ENCODE results near the gene THUMPD3. TPM values are rescaled to one million over a fixed set of nuclear protein-coding genes. Genes with fewer than 3 reads are reported as not detected.

THUMPD3 gene
- total RNA-seq, 4 donors from 2014 or later = 17.2 to 30.0 (median 20.2) TPM

DNA sequence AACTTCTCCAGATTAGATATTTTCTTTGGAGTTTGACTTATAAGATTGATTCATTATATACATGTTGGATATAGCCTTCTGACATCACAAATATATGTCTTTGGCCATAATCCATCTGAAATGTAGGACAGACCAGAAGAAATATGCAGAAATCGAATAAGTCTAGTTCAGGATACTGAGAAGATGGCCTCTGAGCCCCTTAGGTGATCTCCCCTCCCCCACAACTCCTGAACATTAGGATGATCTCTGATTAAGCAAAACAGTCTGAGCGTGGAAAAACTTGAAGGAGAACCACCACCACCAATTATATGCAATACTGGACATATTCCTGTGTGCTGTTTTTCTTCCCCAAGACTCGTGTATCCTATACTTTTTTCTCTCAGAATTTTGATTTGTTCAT lies 37.8 kb downstream of the THUMPD3 start:
- no peak for TF ChIP-seq CTCF (IDR thresholded peaks at IDR 0.05)
- DNase-seq (ENCODE audit: low spot score) (no peak), ATAC-seq (ENCODE audit: low FRiP score) (no peak)

GRCh38 chr3:9401986-9402385 lies 39.1 kb downstream of the THUMPD3 start:
- ATAC-seq (ENCODE audit: low FRiP score) = no peak
- DNase-seq (ENCODE audit: low spot score) = no peak
- TF ChIP-seq CTCF (IDR thresholded peaks at IDR 0.05) = no peak

GRCh38 chr3:9402410-9403228 lies 39.8 kb downstream of the THUMPD3 start:
- no peak for TF ChIP-seq CTCF (IDR thresholded peaks at IDR 0.05)
- DNase-seq (ENCODE audit: low spot score) = no peak
- no peak for ATAC-seq (ENCODE audit: low FRiP score)

- DNase-seq (ENCODE audit: low spot score) (no peak), ATAC-seq (ENCODE audit: low FRiP score) (no peak)
- TF ChIP-seq CTCF (IDR thresholded peaks at IDR 0.05) = no peak
These were observed 40.6 kb downstream of the THUMPD3 start for GRCh38 chr3:9403463-9403862.

GRCh38 chr3:9404680-9405079 lies 41.8 kb downstream of the THUMPD3 start:
- ATAC-seq (ENCODE audit: low FRiP score) (no peak), DNase-seq (ENCODE audit: low spot score) (no peak)
- no peak for TF ChIP-seq CTCF (IDR thresholded peaks at IDR 0.05)

DNA sequence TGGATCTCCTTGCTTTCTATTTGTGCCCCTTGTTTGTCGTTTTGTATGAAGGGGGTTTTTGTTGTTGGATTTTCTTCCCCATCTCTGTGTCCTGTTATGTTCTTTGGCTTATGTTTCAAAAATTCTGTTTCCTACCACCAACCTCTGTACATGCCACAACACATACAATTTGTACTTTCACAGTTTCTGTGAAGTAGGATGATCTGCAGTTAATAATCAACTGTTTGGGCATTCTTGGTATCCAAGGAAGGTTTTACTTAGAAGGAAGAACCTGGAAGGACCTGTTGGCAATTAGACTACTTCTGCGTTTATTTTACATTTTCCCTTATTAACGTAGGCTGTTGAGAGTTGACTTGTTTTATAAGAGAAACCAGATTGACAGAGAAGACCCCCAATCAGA lies 42.9 kb downstream of the THUMPD3 start:
- no peak for DNase-seq (ENCODE audit: low spot score)
- no peak for TF ChIP-seq CTCF (IDR thresholded peaks at IDR 0.05)
- no peak for ATAC-seq (ENCODE audit: low FRiP score)

All from omental fat pad (tissue), 4 donors.